Measurements from ENCODE around the gene HOXD11.

DNA sequence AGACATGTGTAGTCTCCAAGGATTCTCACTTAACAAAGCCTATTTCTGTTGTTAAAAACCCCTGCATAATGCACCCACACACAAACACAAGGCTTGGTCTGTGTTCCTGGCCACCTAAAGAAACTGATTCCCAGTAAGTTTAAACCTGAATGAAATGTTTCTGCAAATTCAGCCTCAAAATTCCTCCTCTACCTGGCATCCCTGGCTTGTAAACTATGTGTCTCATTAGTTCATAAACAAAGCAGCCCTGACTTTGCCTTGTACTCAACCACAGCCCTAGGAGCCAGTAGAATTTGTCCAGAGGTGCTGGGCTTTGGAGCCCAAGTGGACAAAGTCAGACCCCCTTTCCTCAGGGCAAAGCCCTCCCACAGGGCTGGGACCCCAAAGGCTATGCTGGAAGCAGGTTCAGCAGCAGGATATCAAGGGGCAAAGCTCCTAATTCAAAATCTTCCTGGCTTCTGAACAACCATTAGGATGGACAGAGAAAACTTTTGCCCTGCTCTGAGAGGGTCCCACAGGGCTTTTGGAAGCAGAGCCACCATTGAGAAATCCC, 17.2 kb upstream of the HOXD11 start:
- TF ChIP-seq TEAD4 (IDR thresholded peaks at IDR 0.05) (no peak), TAF1 (IDR thresholded peaks at IDR 0.05; ENCODE audit: low read depth) (no peak), YY1 (IDR thresholded peaks at IDR 0.05; ENCODE audit: low read depth) (no peak), EGR1 (IDR thresholded peaks at IDR 0.05) (no peak), CEBPB (IDR thresholded peaks at IDR 0.05) (no peak), FOXM1 (IDR thresholded peaks at IDR 0.05; ENCODE audit: borderline replicate concordance, low read depth) (no peak)

Measured in Ishikawa (cell line).